ENCODE results near the gene MATN1.
A peak's percentile ranks its signal among the peaks of the same experiment; 100 is the strongest.
"Not testable (repeated sequence)": the region's sequence is repeated elsewhere in the genome, so short reads cannot be mapped to it uniquely, and the experiment has no call there.

The MATN1 gene

GRCh38 chr1:30723331-30723755, at the start of gene MATN1:
TSS of gene MATN1 (minus strand) at chr1:30723585. CDS start at chr1:30723551, 34 bp downstream.
- no peak for DNase-seq

GRCh38 chr1:30771005-30771404, 47.6 kb upstream of the MATN1 start:
- no peak for DNase-seq

- DNase-seq, result no peak
Measured at GRCh38 chr1:30770150-30770549, 46.8 kb upstream of the MATN1 start.

- DNase-seq, result no peak
Measured at GRCh38 chr1:30768830-30769718, 45.7 kb upstream of the MATN1 start.

GRCh38 chr1:30768159-30768829, 44.9 kb upstream of the MATN1 start:
- no peak for DNase-seq

GRCh38 chr1:30766948-30767347, 43.6 kb upstream of the MATN1 start:
- not testable (repeated sequence) for DNase-seq

- DNase-seq, result no peak
Measured at GRCh38 chr1:30765556-30766434, 42.4 kb upstream of the MATN1 start.

- no peak for DNase-seq
Measured at GRCh38 chr1:30764939-30765555, 41.7 kb upstream of the MATN1 start.

- DNase-seq, result no peak
Measured at GRCh38 chr1:30764396-30764795, 41.0 kb upstream of the MATN1 start.

- DNase-seq, result no peak
Measured at GRCh38 chr1:30763651-30764248, 40.4 kb upstream of the MATN1 start.

- DNase-seq, result no peak
Measured at GRCh38 chr1:30762930-30763650, 39.7 kb upstream of the MATN1 start.

- DNase-seq, result no peak
Measured at GRCh38 chr1:30762152-30762929, 39.0 kb upstream of the MATN1 start.

GRCh38 chr1:30761381-30762151, 38.2 kb upstream of the MATN1 start:
- DNase-seq, result no peak

- no peak for DNase-seq
Measured at GRCh38 chr1:30760596-30761324, 37.4 kb upstream of the MATN1 start.

- peak; percentile 85 for DNase-seq
Measured at GRCh38 chr1:30759718-30760281, 36.4 kb upstream of the MATN1 start.

GRCh38 chr1:30758785-30759380, 35.5 kb upstream of the MATN1 start:
- DNase-seq, result no peak

- no peak for DNase-seq
Measured at GRCh38 chr1:30758121-30758688, 34.8 kb upstream of the MATN1 start.

Measured in activated effector memory CD4-positive, alpha-beta T cell treated with anti-CD3 and anti-CD28 coated beads, Interleukin-2, amount 50 U/mL, for 16 hours (primary cell).